SK-N-MC (cell line): ENCODE data around the gene LRRFIP2.

Experiments used
- DNase-seq: peaks from one replicate; pipeline ENCODE4 v3.0.0-alpha.2; 2011; ENCODE audit warnings: low read depth, low spot score
- H3K27ac ChIP-seq: fragments of 200-600 bp; sonication (generic); 2 replicates; pipeline ENCODE4 v1.5.1; 2016; ENCODE audit warnings: mixed run types
- H3K36me3 ChIP-seq: fragments of 200-600 bp; sonication (generic); 2 replicates; pipeline ENCODE4 v1.6.1; 2017; ENCODE audit warnings: antibody characterized with exemption, low read length, mixed read lengths; ENCODE audit not compliant: insufficient read depth
- H3K4me3 ChIP-seq: fragments of 200-600 bp; sonication (generic); 2 replicates; pipeline ENCODE4 v1.5.1; 2016
- H3K9ac ChIP-seq: fragments of 200-600 bp; sonication (generic); 2 replicates; pipeline ENCODE4 v1.8.0; 2017; ENCODE audit warnings: mixed run types, mixed read lengths; ENCODE audit not compliant: insufficient read length
- H3K9me3 ChIP-seq: fragments of 200-600 bp; sonication (generic); 2 replicates; pipeline ENCODE4 v1.6.1; 2017; ENCODE audit warnings: low read depth, mild to moderate bottlenecking, antibody characterized with exemption, low read length, moderate library complexity, mixed read lengths
- EZH2 ChIP-seq: fragments of 200-600 bp; sonication (generic); IDR thresholded peaks from one replicate; pipeline ENCODE4 v1.6.1; 2017; ENCODE audit warnings: antibody characterized with exemption
- FOXP2 ChIP-seq: optimal IDR thresholded peaks from 2 replicates; pipeline ENCODE3; 2011; ENCODE audit warnings: mild to moderate bottlenecking, moderate library complexity; ENCODE audit not compliant: insufficient read depth; ENCODE audit errors: extremely low read length, control extremely low read depth
- POLR2AphosphoS5 ChIP-seq: IDR thresholded peaks from 2 replicates; pipeline ENCODE4 v1.6.1; 2012; ENCODE audit warnings: mild to moderate bottlenecking, low read depth, low read length, borderline replicate concordance

The LRRFIP2 gene

GRCh38 chr3:37132334-37132733, 42.0 kb downstream of the LRRFIP2 start:
- Histone ChIP-seq H3K27ac (no peak overlapping the region), H3K9me3 (no peaks in the 10 kb centered on the region), H3K9ac (no peak overlapping the region), H3K36me3 (no peaks in the 10 kb centered on the region), H3K4me3 (no peak overlapping the region)
- no peak for DNase-seq
- TF ChIP-seq EZH2, result no peak
- TF ChIP-seq FOXP2, result no peak
- no peak for TF ChIP-seq POLR2AphosphoS5

GRCh38 chr3:37131860-37132144, 42.6 kb downstream of the LRRFIP2 start:
- Histone ChIP-seq H3K27ac (no peak overlapping the region; the same call in 1 of the 2 replicates), H3K4me3 (no peak overlapping the region; the same call in 1 of the 2 replicates), H3K36me3 (no peaks in the 10 kb centered on the region), H3K9me3 (no peaks in the 10 kb centered on the region), H3K9ac (no peak overlapping the region)
- TF ChIP-seq POLR2AphosphoS5 (no peak), FOXP2 (no peak), EZH2 (no peak)
- no peak for DNase-seq

- Histone ChIP-seq H3K36me3 (no peaks in the 10 kb centered on the region), H3K4me3 (no peak overlapping the region; the same call in 1 of the 2 replicates), H3K9me3 (no peaks in the 10 kb centered on the region), H3K9ac (no peak overlapping the region), H3K27ac (no peak overlapping the region; the same call in 1 of the 2 replicates)
- TF ChIP-seq POLR2AphosphoS5, result peak; percentile 21; the same call in 1 of the 2 replicates
- TF ChIP-seq FOXP2, result no peak
- peak; percentile 45 for DNase-seq
Observed at GRCh38 chr3:37130984-37131859, 43.2 kb downstream of the LRRFIP2 start.

- no peak overlapping the region for H3K27ac ChIP-seq
- no peak overlapping the region for H3K4me3 ChIP-seq
- H3K9me3 ChIP-seq, result no peaks in the 10 kb centered on the region
- DNase-seq, result no peak
- no peaks in the 10 kb centered on the region for H3K36me3 ChIP-seq
- no peak overlapping the region for H3K9ac ChIP-seq
- TF ChIP-seq EZH2 (no peak), POLR2AphosphoS5 (no peak), FOXP2 (no peak)
Observed at GRCh38 chr3:37130448-37130847, 43.9 kb downstream of the LRRFIP2 start.

- H3K9ac ChIP-seq, result no peak overlapping the region
- H3K4me3 ChIP-seq, result no peak overlapping the region
- no peaks in the 10 kb centered on the region for H3K9me3 ChIP-seq
- no peak for DNase-seq
- no peak overlapping the region for H3K27ac ChIP-seq
- H3K36me3 ChIP-seq, result no peaks in the 10 kb centered on the region
- no peak for TF ChIP-seq FOXP2
- TF ChIP-seq EZH2, result no peak
- no peak for TF ChIP-seq POLR2AphosphoS5
Observed at GRCh38 chr3:37129871-37130270, 44.5 kb downstream of the LRRFIP2 start.

GRCh38 chr3:37127340-37127739, 47.0 kb downstream of the LRRFIP2 start:
- Histone ChIP-seq H3K4me3 (no peak overlapping the region), H3K27ac (no peak overlapping the region), H3K9ac (no peak overlapping the region), H3K9me3 (no peaks in the 10 kb centered on the region), H3K36me3 (no peaks in the 10 kb centered on the region)
- no peak for TF ChIP-seq FOXP2
- no peak for TF ChIP-seq EZH2
- no peak for DNase-seq

- H3K9ac ChIP-seq, result no peak overlapping the region
- no peak for TF ChIP-seq POLR2AphosphoS5
- no peak for TF ChIP-seq FOXP2
- TF ChIP-seq EZH2, result no peak
- no peak overlapping the region for H3K27ac ChIP-seq
- H3K36me3 ChIP-seq, result no peaks in the 10 kb centered on the region
- DNase-seq, result no peak
- no peaks in the 10 kb centered on the region for H3K9me3 ChIP-seq
- no peak overlapping the region for H3K4me3 ChIP-seq
Observed at GRCh38 chr3:37126856-37127255, 47.5 kb downstream of the LRRFIP2 start.

- Histone ChIP-seq H3K9me3 (no peaks in the 10 kb centered on the region), H3K4me3 (no peak overlapping the region), H3K36me3 (no peaks in the 10 kb centered on the region), H3K9ac (no peak overlapping the region), H3K27ac (no peak overlapping the region)
- DNase-seq, result no peak
- TF ChIP-seq FOXP2 (no peak), POLR2AphosphoS5 (no peak), EZH2 (no peak)
Observed at GRCh38 chr3:37125195-37126073, 48.9 kb downstream of the LRRFIP2 start.
